ENCODE measurements around the gene PATJ. TPM values are rescaled to one million over a fixed set of nuclear protein-coding genes. Genes with fewer than 3 reads are reported as not detected.

Gene PATJ
- total RNA-seq, 1 experiment from 2014 or later: 47.3 TPM

GRCh38 chr1:61753998-61754508 is 11.8 kb downstream of the PATJ start:
- no peak overlapping the region for H3K9ac ChIP-seq (ENCODE audit: extremely low read depth, insufficient read length, low read length)
- no peak overlapping the region for H2BK12ac ChIP-seq (ENCODE audit: insufficient read length, low read depth, low read length)
- peaks cover 19% of the 10 kb centered on the region; the same call in 1 of the 2 replicates for H3K79me2 ChIP-seq (ENCODE audit: insufficient read depth, low read length)
- no peak for DNase-seq
- H2AFZ ChIP-seq (ENCODE audit: low read length): no peak overlapping the region
- H3K4ac ChIP-seq (ENCODE audit: low read depth, low read length): no peak overlapping the region
- no peaks in the 10 kb centered on the region for H3K23me2 ChIP-seq (ENCODE audit: insufficient read length, low read depth, low read length, poor library complexity, severe bottlenecking)
- H4K91ac ChIP-seq (ENCODE audit: insufficient read length, low read depth, low read length): no peak overlapping the region
- no peak overlapping the region for H2AK5ac ChIP-seq (ENCODE audit: insufficient read length, low read length)
- no peak overlapping the region for H3K14ac ChIP-seq (ENCODE audit: insufficient read depth, low read length)
- Mint-ChIP-seq H3K4me1 (peaks cover 18 to 21% of the 10 kb centered on the region in 2 experiments), H3K27me3 (ENCODE audit: low read depth) (no peaks in the 10 kb centered on the region), H3K36me3 (ENCODE audit: insufficient read depth in 1 of 3, low read depth in 3 of 3) (0 out of 7 replicates have a peak, but pooled peaks cover 0 to 3% (median 0%) of the 10 kb centered on the region in 3 experiments), H3K27ac (peak overlapping the region in 2 of 3 experiments; percentile 20 to 29; a peak in 2 of 7 replicates), H3K9me3 (no peaks in the 10 kb centered on the region), H3K4me3 (no peak overlapping the region)
- no peak overlapping the region for H4K5ac ChIP-seq (ENCODE audit: insufficient read length, low read depth, low read length)
- no peak overlapping the region for H2BK5ac ChIP-seq (ENCODE audit: insufficient read length, low read length)
- H3K23ac ChIP-seq (ENCODE audit: insufficient read length, low read depth, low read length): no peak overlapping the region
- H3K27me3 ChIP-seq (ENCODE audit: insufficient read depth, low read length): no peaks in the 10 kb centered on the region
- H3K79me1 ChIP-seq (ENCODE audit: insufficient read depth, low read depth, low read length, poor library complexity, severe bottlenecking): peaks cover 13% of the 10 kb centered on the region
- H2BK120ac ChIP-seq (ENCODE audit: low read depth, low read length, poor library complexity, severe bottlenecking): no peak overlapping the region
- H4K20me1 ChIP-seq (ENCODE audit: control insufficient read depth, insufficient read depth, insufficient read length): no peaks in the 10 kb centered on the region
- no peak overlapping the region for H3T11ph ChIP-seq (ENCODE audit: low read length)
- no CpG with 5 or more reads among the region's 1 CpG for WGBS (ENCODE audit: extremely low coverage, insufficient read length, low lambda C conversion rate)
- no peaks in the 10 kb centered on the region for H3K9me3 ChIP-seq (ENCODE audit: control insufficient read depth, low read depth, low read length)
- no peaks in the 10 kb centered on the region; the same call in 1 of the 2 replicates for H3K4me1 ChIP-seq (ENCODE audit: insufficient read depth, low read length)
- H3K27ac ChIP-seq (ENCODE audit: insufficient read length, low read depth, low read length): no peak overlapping the region
- no peak overlapping the region for H3K56ac ChIP-seq (ENCODE audit: insufficient read length, low read depth, low read length)
- no peak overlapping the region for H3K18ac ChIP-seq (ENCODE audit: insufficient read length, low read depth, low read length)
- no peak overlapping the region for H2BK15ac ChIP-seq (ENCODE audit: low read depth, low read length)
- H3K4me2 ChIP-seq (ENCODE audit: insufficient read depth, insufficient read length, low read length): no peak overlapping the region
- no peak overlapping the region for H2BK20ac ChIP-seq (ENCODE audit: low read depth, low read length, poor library complexity, severe bottlenecking)
- H4K8ac ChIP-seq (replicated peaks; ENCODE audit: insufficient read length, low read depth, low read length): no peak overlapping the region
- TF ChIP-seq CTCF (conservative IDR thresholded peaks at IDR 0.05): no peak

All from H9 (cell line).